Osteoblast (primary cell): ENCODE results near the gene SAMD4A. TPM values are rescaled to one million over a fixed set of nuclear protein-coding genes. Genes with fewer than 3 reads are reported as not detected.
A peak's percentile ranks its signal among the peaks of the same experiment; 100 is the strongest.

ENCODE experiments used
- DNase-seq: peaks from one replicate; pipeline ENCODE4 v3.0.0; 2011; ENCODE audit warnings: low spot score, mixed read lengths; ENCODE audit not compliant: insufficient read length; ENCODE audit errors: missing footprints
- H2AFZ ChIP-seq: 2 replicates; pipeline ENCODE4 v1.6.0; 2011; ENCODE audit warnings: mild to moderate bottlenecking, low read length
- H3K27ac ChIP-seq: 2 replicates; pipeline ENCODE4 v1.5.1; 2011; ENCODE audit warnings: mild to moderate bottlenecking, low read depth, low read length, moderate library complexity
- H3K27me3 ChIP-seq: 2 replicates; pipeline ENCODE4 v1.6.0; 2012; ENCODE audit warnings: mild to moderate bottlenecking, control low read depth, inconsistent platforms, low read length, moderate library complexity; ENCODE audit not compliant: insufficient read depth
- H3K36me3 ChIP-seq: 2 replicates; pipeline ENCODE4 v1.5.1; 2011; ENCODE audit warnings: mild to moderate bottlenecking, low read length, control low read depth, moderate library complexity; ENCODE audit not compliant: insufficient read depth
- H3K4me1 ChIP-seq: 2 replicates; pipeline ENCODE4 v1.5.1; 2011; ENCODE audit warnings: mild to moderate bottlenecking, low read length, control low read depth, moderate library complexity; ENCODE audit not compliant: insufficient read depth
- H3K4me2 ChIP-seq: 2 replicates; pipeline ENCODE4 v1.6.0; 2011; ENCODE audit warnings: mild to moderate bottlenecking, low read length; ENCODE audit not compliant: insufficient read depth
- H3K4me3 ChIP-seq: fragments of 200-600 bp; sonication (generic); 3 replicates; pipeline ENCODE4 v1.5.1; 2012; ENCODE audit warnings: mild to moderate bottlenecking, low read length, inconsistent platforms; ENCODE audit not compliant: insufficient read depth
- H3K79me2 ChIP-seq: 2 replicates; pipeline ENCODE4 v1.6.0; 2012; ENCODE audit warnings: mild to moderate bottlenecking, low read length, control low read depth, inconsistent platforms; ENCODE audit not compliant: insufficient read depth
- H3K9me3 ChIP-seq: 2 replicates; pipeline ENCODE4 v1.5.1; 2011; ENCODE audit warnings: low read depth, low read length, control low read depth
- H4K20me1 ChIP-seq: 2 replicates; pipeline ENCODE4 v1.6.0; 2012; ENCODE audit warnings: mild to moderate bottlenecking, low read length, control low read depth; ENCODE audit not compliant: insufficient read depth
- CTCF ChIP-seq: IDR thresholded peaks from 2 replicates; pipeline ENCODE4 v1.5.1; 2011; ENCODE audit warnings: mild to moderate bottlenecking, low read depth, low read length, moderate library complexity; ENCODE audit errors: extremely low read depth
- total RNA-seq: library from RNA; depleted of rRNA; stranded (reverse); fragments of >200 nt; gene quantifications from 2 replicates; pipeline ENCODE4 v1.2.3, GENCODE V29; 2012

Gene SAMD4A
- total RNA-seq, 1 donor, result 26.1 TPM

DNA sequence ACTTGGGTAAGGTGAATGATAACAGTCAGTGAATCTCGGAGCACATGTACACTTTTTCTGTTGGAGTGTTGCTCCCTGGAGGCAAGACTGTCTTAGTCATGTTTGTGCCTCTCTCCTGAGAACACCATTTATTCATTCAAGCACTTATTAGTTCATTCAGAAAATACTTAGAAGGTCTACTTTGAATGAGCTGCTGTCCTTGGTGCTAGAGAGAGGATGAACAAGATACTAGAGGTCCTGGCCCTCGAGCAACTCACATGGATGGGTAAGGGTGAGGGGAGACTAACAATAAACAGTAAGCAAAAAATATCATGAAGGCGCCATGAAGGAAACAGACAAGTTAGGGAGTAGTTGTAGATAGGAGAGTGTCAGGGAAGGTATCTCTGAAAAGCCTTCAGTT, 17.1 kb upstream of the SAMD4A start:
- no peak overlapping the region for H3K4me3 ChIP-seq
- no peaks in the 10 kb centered on the region for H3K36me3 ChIP-seq
- H3K4me2 ChIP-seq, result no peak overlapping the region
- no peaks in the 10 kb centered on the region for H4K20me1 ChIP-seq
- no peaks in the 10 kb centered on the region for H3K27me3 ChIP-seq
- H3K9me3 ChIP-seq, result no peaks in the 10 kb centered on the region
- no peaks in the 10 kb centered on the region for H3K79me2 ChIP-seq
- no peak overlapping the region for H2AFZ ChIP-seq
- DNase-seq, result no peak
- H3K4me1 ChIP-seq, result no peaks in the 10 kb centered on the region
- no peak for TF ChIP-seq CTCF
- H3K27ac ChIP-seq, result no peak overlapping the region

DNA sequence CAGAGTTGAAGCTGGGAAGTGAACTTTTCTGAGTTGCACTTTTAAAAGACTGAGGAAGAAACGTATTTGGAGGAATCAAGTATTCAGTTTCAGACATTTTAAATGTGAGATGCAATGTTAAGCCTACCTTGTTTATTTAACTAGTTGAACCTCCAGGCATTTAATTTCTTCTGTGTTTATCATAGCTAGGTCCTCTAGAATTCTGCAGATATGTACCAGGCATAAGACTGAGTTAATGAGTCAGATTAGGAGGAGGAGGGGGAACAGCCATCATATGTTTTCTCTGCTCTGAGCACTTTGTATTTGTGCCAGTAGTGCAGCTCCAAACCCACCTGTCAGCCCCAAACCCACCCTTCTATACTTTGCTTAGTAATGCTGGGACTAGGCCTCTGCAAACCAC, 16.4 kb upstream of the SAMD4A start:
- H3K4me1 ChIP-seq, result no peaks in the 10 kb centered on the region
- H3K36me3 ChIP-seq, result no peaks in the 10 kb centered on the region
- H2AFZ ChIP-seq, result no peak overlapping the region
- no peak overlapping the region for H3K4me2 ChIP-seq
- H3K9me3 ChIP-seq, result no peaks in the 10 kb centered on the region
- no peaks in the 10 kb centered on the region for H4K20me1 ChIP-seq
- no peaks in the 10 kb centered on the region for H3K79me2 ChIP-seq
- no peak for TF ChIP-seq CTCF
- no peak overlapping the region for H3K4me3 ChIP-seq
- no peaks in the 10 kb centered on the region for H3K27me3 ChIP-seq
- no peak for DNase-seq
- no peak overlapping the region for H3K27ac ChIP-seq

- Histone ChIP-seq H3K27me3 (no peaks in the 10 kb centered on the region), H4K20me1 (no peaks in the 10 kb centered on the region), H3K4me3 (no peak overlapping the region), H3K27ac (no peak overlapping the region), H3K79me2 (no peaks in the 10 kb centered on the region), H3K9me3 (no peaks in the 10 kb centered on the region), H2AFZ (no peak overlapping the region), H3K36me3 (no peaks in the 10 kb centered on the region), H3K4me2 (no peak overlapping the region), H3K4me1 (no peaks in the 10 kb centered on the region)
- peak; percentile 26 for DNase-seq
- no peak for TF ChIP-seq CTCF
Measured at GRCh38 chr14:54554401-54554800, 12.5 kb upstream of the SAMD4A start.

GRCh38 chr14:54555651-54556050, 11.3 kb upstream of the SAMD4A start:
- H3K9me3 ChIP-seq, result no peaks in the 10 kb centered on the region
- no peak overlapping the region for H2AFZ ChIP-seq
- no peaks in the 10 kb centered on the region for H3K4me1 ChIP-seq
- H3K27me3 ChIP-seq, result no peaks in the 10 kb centered on the region
- H3K4me3 ChIP-seq, result no peak overlapping the region
- TF ChIP-seq CTCF, result peak; percentile 35
- no peak overlapping the region for H3K27ac ChIP-seq
- H3K4me2 ChIP-seq, result no peak overlapping the region
- no peaks in the 10 kb centered on the region for H4K20me1 ChIP-seq
- no peaks in the 10 kb centered on the region for H3K36me3 ChIP-seq
- H3K79me2 ChIP-seq, result no peaks in the 10 kb centered on the region
- no peak for DNase-seq
